Measurements from ENCODE around the gene BARX2.
A peak's percentile ranks its signal among the peaks of the same experiment; 100 is the strongest.

DNA sequence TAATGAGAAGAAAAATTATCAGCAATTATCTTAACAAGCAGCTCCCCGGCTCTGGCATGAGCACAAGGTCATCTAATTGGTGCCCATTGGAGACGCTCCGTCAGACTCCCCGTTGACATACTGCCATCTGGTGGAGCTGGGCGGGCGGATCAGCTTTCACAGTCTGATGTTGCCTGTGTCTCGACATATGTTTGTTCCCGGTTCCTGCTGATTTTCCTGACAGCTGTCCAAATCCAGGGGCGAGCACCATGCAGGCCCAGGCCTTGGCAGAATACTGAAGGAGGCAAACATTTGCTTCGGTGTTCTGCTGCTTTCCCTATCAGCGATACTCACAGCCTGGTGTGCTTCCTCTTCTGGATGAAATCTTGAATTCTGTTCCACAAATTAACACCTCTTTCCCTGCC lies 43.8 kb upstream of the BARX2 start:
- TF ChIP-seq CTCF (IDR thresholded peaks at IDR 0.05): peak; percentile 63 to 74 (median 63)
- TF ChIP-seq POLR2A (IDR thresholded peaks at IDR 0.05): no peak
